HepG2 (cell line): ENCODE data around the gene RPUSD4. TPM values are rescaled to one million over a fixed set of nuclear protein-coding genes. Genes with fewer than 3 reads are reported as not detected.

ENCODE experiments used
- ATAC-seq: fragments of 200-7000 bp; cut with Tn5 transposase; 3 replicates; pipeline ENCODE4 v1.9.1; 2020; ENCODE audit warnings: mild to moderate bottlenecking, moderate library complexity
- BruUV-seq: library from RNA; stranded (reverse); fragments of 400-500 nt; replicated peaks from 2 replicates; lab custom pipeline; 2021; lab: Mats Ljungman, UMichigan
- CTCF ChIA-PET: fragments of 300-600 bp; formaldehyde crosslinking; extraction: SDS; loops from one replicate; lab custom pipeline; 2021; ENCODE audit warnings: low total read pairs, inconsistent platforms, low intra/inter-chr PET ratio; lab: Yijun Ruan, JAX
- POLR2A ChIA-PET: fragments of 350-600 bp; sonication (Branson Sonifier 250); formaldehyde crosslinking; loops from one replicate; lab custom pipeline; 2020; ENCODE audit warnings: antibody characterized with exemption, inconsistent platforms; lab: Yijun Ruan, JAX
- DNase-seq: peaks from one replicate; pipeline ENCODE4 v3.0.0-alpha.2; 2015; ENCODE audit warnings: low spot score
- FAIRE-seq: peaks from 3 replicates; lab custom pipeline; 2011; peaks lifted over from hg19 to GRCh38; lab: Jason Lieb, UNC
- H2AFZ ChIP-seq: one replicate; pipeline ENCODE4 v1.6.1; 2011; ENCODE audit warnings: low read length, inconsistent platforms
- H3K27ac ChIP-seq: fragments of 300-600 bp; 3 replicates; pipeline ENCODE4 v1.8.0; 2011; ENCODE audit warnings: mixed run types, mild to moderate bottlenecking, mixed read lengths, low read length, inconsistent platforms; ENCODE audit not compliant: insufficient read depth; ENCODE audit errors: extremely low read length
- H3K27me3 ChIP-seq, 2 experiments: fragments of 200-600 bp in 1 of 2; 2 replicates in 1 of 2; 3 replicates in 1 of 2; pipeline versions ENCODE4 v1.6.0 to v1.8.0; 2011; ENCODE audit warnings: low read length in 2 of 2, mild to moderate bottlenecking in 2 of 2, moderate library complexity in 2 of 2, inconsistent platforms in 1 of 2; ENCODE audit not compliant: insufficient read depth in 2 of 2, control insufficient read depth in 1 of 2
- H3K36me3 ChIP-seq, 2 experiments: fragments of 200-600 bp in 1 of 2; replicated peaks in 1 of 2; 2 replicates in 1 of 2; 3 replicates in 1 of 2; pipeline versions ENCODE4 v1.5.1 to v1.8.0; 2011; ENCODE audit warnings: low read length in 2 of 2, inconsistent platforms in 1 of 2; ENCODE audit not compliant: insufficient read depth in 2 of 2, control insufficient read depth in 1 of 2
- H3K4me1 ChIP-seq: 2 replicates; pipeline ENCODE4 v1.5.1; 2012; ENCODE audit warnings: low read length, inconsistent platforms; ENCODE audit not compliant: insufficient read depth
- H3K4me2 ChIP-seq: 2 replicates; pipeline ENCODE4 v1.6.0; 2011; ENCODE audit warnings: low read depth, low read length, inconsistent platforms
- H3K4me3 ChIP-seq, 3 experiments: fragments of 200-600 bp in 1 of 3; sonication (generic), shearing (Covaris generic) in 1 of 3; replicated peaks in 1 of 3; 2 replicates each; pipeline ENCODE4 v1.5.1; 2011 to 2016; ENCODE audit warnings: low read length in 3 of 3, inconsistent platforms in 2 of 3, low read depth in 2 of 3, mild to moderate bottlenecking in 2 of 3, control low read depth in 1 of 3, mixed read lengths in 1 of 3; ENCODE audit not compliant: insufficient read depth in 1 of 3
- H3K79me2 ChIP-seq: one replicate; pipeline ENCODE4 v1.6.1; 2011; ENCODE audit warnings: low read length, inconsistent platforms; ENCODE audit not compliant: insufficient read depth
- H3K9ac ChIP-seq: 2 replicates; pipeline ENCODE4 v1.6.0; 2011; ENCODE audit warnings: mild to moderate bottlenecking, low read depth, low read length, inconsistent platforms; ENCODE audit not compliant: insufficient read depth
- H3K9me3 ChIP-seq: 2 replicates; pipeline ENCODE4 v1.5.1; 2012; ENCODE audit warnings: mild to moderate bottlenecking, low read length
- H4K20me1 ChIP-seq: 2 replicates; pipeline ENCODE4 v1.6.0; 2011; ENCODE audit warnings: inconsistent platforms, mild to moderate bottlenecking, low read length, moderate library complexity; ENCODE audit not compliant: insufficient read depth
- GPBP1L1 ChIP-seq: sonication (generic); formaldehyde crosslinking; IDR thresholded peaks from 2 replicates; pipeline ENCODE4 v1.5.0; 2020; ENCODE audit warnings: mild to moderate bottlenecking, missing genetic modification reagents
- KDM6A ChIP-seq: IDR thresholded peaks from 2 replicates; pipeline ENCODE4 v1.6.1; 2016; ENCODE audit warnings: low read depth
- MAFF ChIP-seq: IDR thresholded peaks from 2 replicates; pipeline ENCODE4 v1.6.1; 2011; ENCODE audit warnings: low read depth, low read length, improper control_type of control experiment
- RAD51 ChIP-seq: fragments of 450-650 bp; IDR thresholded peaks from 2 replicates; pipeline ENCODE4 v1.6.1; 2016; ENCODE audit warnings: borderline replicate concordance
- RCOR2 ChIP-seq: IDR thresholded peaks from 2 replicates; pipeline ENCODE4 v1.6.1; 2016; ENCODE audit warnings: missing biosample characterization, missing genetic modification reagents
- RELA ChIP-seq: sonication (generic); formaldehyde crosslinking; IDR thresholded peaks from 2 replicates; pipeline ENCODE4 v1.4.0; 2020; ENCODE audit warnings: missing genetic modification reagents
- REXO4 ChIP-seq: sonication (generic); formaldehyde crosslinking; IDR thresholded peaks from 2 replicates; pipeline ENCODE4 v1.8.0; 2022; ENCODE audit warnings: missing genetic modification reagents, mild to moderate bottlenecking, borderline replicate concordance
- SMARCE1 ChIP-seq: fragments of 450-650 bp; IDR thresholded peaks from 2 replicates; pipeline ENCODE4 v1.6.1; 2017; ENCODE audit warnings: borderline replicate concordance
- SRY ChIP-seq: sonication (generic); formaldehyde crosslinking; IDR thresholded peaks from 2 replicates; pipeline ENCODE4 v1.8.0; 2022; ENCODE audit warnings: mild to moderate bottlenecking, missing genetic modification reagents
- YEATS4 ChIP-seq: sonication (generic); formaldehyde crosslinking; IDR thresholded peaks from 2 replicates; pipeline ENCODE4 v1.4.0; 2020; ENCODE audit warnings: missing genetic modification reagents, borderline replicate concordance
- ZNF232 ChIP-seq: sonication (generic); formaldehyde crosslinking; IDR thresholded peaks from 2 replicates; pipeline ENCODE4 v1.4.0; 2020; ENCODE audit warnings: missing genetic modification reagents, borderline replicate concordance
- ZNF260 ChIP-seq: sonication (generic); formaldehyde crosslinking; IDR thresholded peaks from 2 replicates; pipeline ENCODE4 v1.4.0; 2020; ENCODE audit warnings: missing genetic modification reagents, low read depth, mild to moderate bottlenecking, borderline replicate concordance
- ZNF577 ChIP-seq: sonication (generic); formaldehyde crosslinking; IDR thresholded peaks from 2 replicates; pipeline ENCODE4 v1.4.0; 2020; ENCODE audit warnings: mild to moderate bottlenecking, low read depth, missing genetic modification reagents, borderline replicate concordance
- ZNF737 ChIP-seq: sonication (generic); formaldehyde crosslinking; IDR thresholded peaks from 2 replicates; pipeline ENCODE4 v1.5.0; 2020; ENCODE audit warnings: missing genetic modification reagents, mild to moderate bottlenecking, borderline replicate concordance
- ZSCAN22 ChIP-seq: sonication (generic); formaldehyde crosslinking; IDR thresholded peaks from 2 replicates; pipeline ENCODE4 v1.4.0; 2020; ENCODE audit warnings: mild to moderate bottlenecking, missing genetic modification reagents
- WGBS: methylation state at CpG from one replicate; pipeline ENCODE4 v1.1.6; 2017; ENCODE audit warnings: low lambda C conversion rate; 5-methylcytosine and 5-hydroxymethylcytosine counted together
- in situ Hi-C: cut with HindIII; loops from 2 replicates; pipeline ENCODE4 v1.10.0; 2017; ENCODE audit warnings: low pct_unique_long_range_greater_than_20kb; ENCODE audit not compliant: extremely low pct_ligation_motif_present
- intact Hi-C: fragments of 100-400 bp; cut with micrococcal nuclease; formaldehyde crosslinking; loops from one replicate; pipeline ENCODE4 v1.10.0; 2022; ENCODE audit not compliant: unreplicated experiment
- polyA plus RNA-seq, 8 experiments: library from polyadenylated mRNA; depleted of rRNA in 3 of 8; stranded (reverse) in 7 of 8; unstranded in 1 of 8; fragments of >200 nt; fragmentation: Illumina TruSeq in 4 of 8; extraction: Trizol in 4 of 8; gene quantifications; 2 replicates each; pipeline versions ENCODE4 v1.2.1 to v1.2.3, GENCODE V29; 2011 to 2016; ENCODE audit warnings: low read depth in 4 of 8, missing spikeins in 1 of 8, mixed read lengths in 1 of 8; ENCODE audit not compliant: insufficient read depth in 1 of 8
- total RNA-seq, 5 experiments: library from RNA; depleted of rRNA; stranded (reverse); fragments of >200 nt; fragmentation: Illumina TruSeq; extraction: Trizol; gene quantifications; 2 replicates each; pipeline ENCODE4 v1.2.3, GENCODE V29; 2016; ENCODE audit warnings: low read depth in 1 of 5

Gene RPUSD4
- total and polyA plus RNA-seq, 2 of the 13 experiments (the other 11 are each of a cell fraction or from before 2014, with no cell fraction given) = 45.0 to 52.9 TPM

- intact Hi-C loops = no loop called here
- Histone ChIP-seq H3K4me3 (no peak overlapping the region), H3K4me1 (no peaks in the 10 kb centered on the region), H4K20me1 (no peaks in the 10 kb centered on the region), H3K27ac (no peak overlapping the region), H3K79me2 (peaks cover 21% of the 10 kb centered on the region), H3K9ac (no peak overlapping the region), H3K9me3 (no peaks in the 10 kb centered on the region), H3K27me3 (no peaks in the 10 kb centered on the region), H2AFZ (no peak overlapping the region), H3K36me3 (peaks cover 0 to 14% of the 10 kb centered on the region in 2 experiments; a peak in 2 of 5 replicates), H3K4me2 (no peak overlapping the region)
- ChIA-PET POLR2A (no interaction called here), CTCF (no interaction called here)
- no TSS peak for BruUV-seq
- TF ChIP-seq YEATS4 (CRISPR knock-in tag) (no peak), ZSCAN22 (CRISPR knock-in tag) (peak; percentile 53; the same call in 1 of the 2 replicates)
- no peak for ATAC-seq
- 96% methylated on average over 11 of the region's 15 CpGs for WGBS
- DNase-seq = no peak
- no peak for FAIRE-seq
- in situ Hi-C loops = no loop called here
These were observed 15.1 kb upstream of the RPUSD4 start for GRCh38 chr11:126226334-126227084.

- FAIRE-seq = no peak
- no TSS peak for BruUV-seq
- Histone ChIP-seq H3K27ac (no peak overlapping the region), H4K20me1 (no peaks in the 10 kb centered on the region), H3K4me3 (no peak overlapping the region)
- TF ChIP-seq ZNF260 (CRISPR knock-in tag) = no peak
- TF ChIP-seq SRY (CRISPR knock-in tag) = no peak
- no peak for TF ChIP-seq RAD51
- TF ChIP-seq REXO4 (CRISPR knock-in tag) = no peak
- TF ChIP-seq ZNF737 (CRISPR knock-in tag) = no peak
- no peak for TF ChIP-seq ZNF577
- TF ChIP-seq RCOR2 (CRISPR knock-in tag) = no peak
- TF ChIP-seq RELA (CRISPR knock-in tag) = no peak
- TF ChIP-seq SMARCE1 = no peak
- TF ChIP-seq ZNF232 (CRISPR knock-in tag) = no peak
- TF ChIP-seq MAFF = no peak
- no peak for TF ChIP-seq KDM6A (CRISPR knock-in tag)
- TF ChIP-seq ZSCAN22 (CRISPR knock-in tag) = no peak
- no peak for TF ChIP-seq GPBP1L1 (CRISPR knock-in tag)
- TF ChIP-seq, all 625 proteins: peak for 0
- Histone ChIP-seq H3K27me3 (no peaks in the 10 kb centered on the region), H3K9ac (no peak overlapping the region), H3K9me3 (no peaks in the 10 kb centered on the region), H3K36me3 (peaks cover 0 to 6% of the 10 kb centered on the region in 2 experiments; a peak in 2 of 5 replicates), H3K4me2 (no peak overlapping the region), H3K4me1 (no peaks in the 10 kb centered on the region), H2AFZ (no peak overlapping the region), H3K79me2 (peaks cover 24% of the 10 kb centered on the region)
- no peak for DNase-seq
- POLR2A ChIA-PET = no interaction called here
- 96% methylated on average over 2 of the region's 2 CpGs for WGBS
- CTCF ChIA-PET = no interaction called here
- intact Hi-C loops (no loop called here), in situ Hi-C loops (no loop called here)
- ATAC-seq = no peak
These were observed 13.8 kb upstream of the RPUSD4 start for GRCh38 chr11:126225295-126225665.
